NCI-H2196 treated with DMSO at 0.1 percent for 48 hours (cell line): Measurements from ENCODE around the gene WNK2.

Experiments
- DNase-seq: peaks from one replicate; lab custom pipeline; 2025; ENCODE audit not compliant: unreplicated experiment; lab: John Stamatoyannopoulos, UW

Gene WNK2

DNA sequence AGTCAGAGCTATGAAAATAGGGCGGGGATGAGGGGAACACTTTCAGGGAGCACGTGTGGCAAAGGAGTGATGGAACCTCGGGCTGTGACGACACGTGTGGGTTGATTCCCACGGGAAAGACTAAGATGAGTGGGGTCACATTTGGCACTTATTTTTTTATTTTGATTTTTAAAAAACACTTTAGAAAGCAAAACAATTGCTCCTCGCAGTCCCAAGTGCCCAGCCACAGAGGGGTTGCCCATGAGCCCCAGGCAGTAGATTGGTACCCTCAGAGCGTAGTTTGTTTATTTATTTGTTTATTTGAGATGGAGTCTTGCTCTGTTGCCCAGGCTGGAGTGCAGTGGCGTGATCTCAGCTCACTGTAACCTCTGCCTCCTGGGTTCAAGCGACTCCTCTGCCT is 69.7 kb downstream of the WNK2 start:
- DNase-seq: no peak

DNA sequence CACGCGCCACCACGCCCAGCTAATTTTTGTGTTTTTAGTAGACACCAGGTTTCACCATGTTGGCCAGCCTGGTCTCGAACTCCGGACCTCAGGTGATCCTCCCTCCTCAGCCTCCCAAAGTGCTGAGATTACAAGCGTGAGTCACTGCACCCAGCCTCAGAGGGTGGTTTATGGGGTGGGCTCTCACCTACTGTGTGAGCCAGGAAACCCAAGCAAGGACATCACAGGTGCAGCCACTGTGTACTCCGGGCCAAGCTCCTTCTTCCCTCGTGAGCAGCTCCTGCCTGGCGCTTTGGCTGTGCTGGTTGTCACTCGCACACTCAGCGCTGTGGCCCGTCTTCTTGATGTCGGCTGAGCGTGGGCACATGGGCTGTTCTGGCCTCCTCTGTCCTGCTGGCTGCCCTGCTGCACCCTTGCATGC is 70.1 kb downstream of the WNK2 start:
- no peak for DNase-seq

DNA sequence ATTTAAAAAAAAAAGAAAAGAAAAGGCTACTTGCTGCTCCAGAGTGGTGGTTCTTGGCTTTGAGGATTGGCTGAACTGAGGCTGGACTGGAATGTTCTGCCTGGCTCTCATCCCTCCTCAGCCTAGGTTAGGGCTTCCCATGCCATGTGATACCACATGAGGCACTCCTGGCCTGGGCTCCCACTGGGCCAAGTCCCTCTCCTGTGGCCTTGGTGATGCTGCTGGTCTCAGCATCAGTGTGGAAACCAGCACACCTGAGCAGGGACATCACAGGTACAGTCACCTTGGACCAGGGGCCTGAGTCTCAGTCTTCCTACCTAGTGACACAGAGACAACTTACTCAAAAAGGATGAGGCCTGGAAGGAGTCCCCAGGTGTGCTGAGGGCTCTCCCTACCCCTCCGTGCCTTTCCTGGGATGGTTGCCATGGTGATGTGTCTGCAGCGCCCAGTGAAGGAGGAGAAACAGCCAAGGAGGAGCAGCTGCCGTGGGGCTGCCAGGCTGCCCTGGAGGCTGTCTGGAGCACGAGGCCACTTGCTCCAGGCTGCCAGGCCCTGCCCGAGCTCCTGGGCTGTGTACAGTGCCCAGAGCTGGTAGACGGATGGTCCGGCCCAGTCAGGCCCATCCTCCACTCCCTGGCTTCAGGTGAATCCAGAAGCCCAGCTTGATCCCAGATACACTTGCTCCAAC is 71.0 kb downstream of the WNK2 start:
- no peak for DNase-seq

DNA sequence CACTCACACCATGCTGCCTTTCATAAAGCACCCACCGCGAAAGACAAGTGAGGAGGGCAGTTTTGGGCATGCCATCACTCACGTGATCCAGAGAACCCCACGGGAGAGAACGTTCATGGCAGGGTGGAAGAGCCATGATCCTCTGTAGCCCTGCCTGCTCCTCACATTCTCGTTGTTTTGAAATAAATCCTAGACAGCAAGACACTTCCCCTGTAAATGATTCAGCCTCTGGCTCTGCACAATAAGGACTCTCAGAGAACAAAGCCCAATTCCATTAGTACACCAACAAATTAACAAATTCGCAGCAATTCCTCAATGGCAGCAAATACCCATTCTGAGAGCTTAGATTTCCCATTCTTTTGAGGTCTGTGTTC is 71.5 kb downstream of the WNK2 start:
- no peak for DNase-seq

DNA sequence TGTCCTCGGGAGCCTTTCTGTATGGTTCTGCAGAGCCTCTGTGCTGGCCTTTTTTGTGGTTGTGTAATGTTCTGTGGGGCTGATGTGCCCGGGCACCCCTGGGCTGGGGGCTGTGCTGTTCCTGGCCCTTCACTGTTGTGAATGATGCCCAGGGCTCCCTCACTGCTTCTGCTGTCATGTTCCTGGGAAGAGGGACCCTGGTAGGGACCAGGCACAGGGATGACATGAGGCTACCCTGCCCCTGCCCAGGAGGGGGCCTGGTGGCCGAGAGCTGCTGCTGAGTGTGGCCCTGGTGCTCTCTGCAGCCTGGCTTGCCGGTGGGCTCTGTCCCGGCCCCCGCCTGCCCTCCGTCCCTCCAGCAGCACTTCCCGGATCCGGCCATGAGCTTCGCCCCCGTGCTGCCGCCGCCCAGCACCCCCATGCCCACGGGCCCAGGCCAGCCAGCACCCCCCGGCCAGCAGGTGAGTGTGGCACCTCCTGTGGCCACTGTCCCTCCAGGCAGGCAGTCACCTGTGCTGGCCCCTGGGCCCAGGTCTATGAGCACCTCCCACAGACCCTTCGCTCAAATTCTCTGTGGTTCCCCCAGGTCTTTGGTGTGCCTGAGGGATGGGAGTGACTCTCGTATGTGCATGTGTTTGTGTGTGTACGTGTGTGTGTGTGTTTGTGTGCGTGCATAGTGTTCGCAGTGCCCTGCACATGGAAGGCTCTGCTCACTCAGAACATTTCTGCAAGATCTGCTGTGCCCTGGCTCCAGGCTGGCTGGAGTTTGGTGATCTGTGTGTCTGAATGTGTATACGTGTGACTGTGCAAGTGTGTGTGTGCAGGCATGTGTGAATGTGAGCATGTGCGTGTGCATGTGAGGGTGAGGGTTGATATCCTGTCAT is 72.3 kb downstream of the WNK2 start:
- DNase-seq: no peak

DNA sequence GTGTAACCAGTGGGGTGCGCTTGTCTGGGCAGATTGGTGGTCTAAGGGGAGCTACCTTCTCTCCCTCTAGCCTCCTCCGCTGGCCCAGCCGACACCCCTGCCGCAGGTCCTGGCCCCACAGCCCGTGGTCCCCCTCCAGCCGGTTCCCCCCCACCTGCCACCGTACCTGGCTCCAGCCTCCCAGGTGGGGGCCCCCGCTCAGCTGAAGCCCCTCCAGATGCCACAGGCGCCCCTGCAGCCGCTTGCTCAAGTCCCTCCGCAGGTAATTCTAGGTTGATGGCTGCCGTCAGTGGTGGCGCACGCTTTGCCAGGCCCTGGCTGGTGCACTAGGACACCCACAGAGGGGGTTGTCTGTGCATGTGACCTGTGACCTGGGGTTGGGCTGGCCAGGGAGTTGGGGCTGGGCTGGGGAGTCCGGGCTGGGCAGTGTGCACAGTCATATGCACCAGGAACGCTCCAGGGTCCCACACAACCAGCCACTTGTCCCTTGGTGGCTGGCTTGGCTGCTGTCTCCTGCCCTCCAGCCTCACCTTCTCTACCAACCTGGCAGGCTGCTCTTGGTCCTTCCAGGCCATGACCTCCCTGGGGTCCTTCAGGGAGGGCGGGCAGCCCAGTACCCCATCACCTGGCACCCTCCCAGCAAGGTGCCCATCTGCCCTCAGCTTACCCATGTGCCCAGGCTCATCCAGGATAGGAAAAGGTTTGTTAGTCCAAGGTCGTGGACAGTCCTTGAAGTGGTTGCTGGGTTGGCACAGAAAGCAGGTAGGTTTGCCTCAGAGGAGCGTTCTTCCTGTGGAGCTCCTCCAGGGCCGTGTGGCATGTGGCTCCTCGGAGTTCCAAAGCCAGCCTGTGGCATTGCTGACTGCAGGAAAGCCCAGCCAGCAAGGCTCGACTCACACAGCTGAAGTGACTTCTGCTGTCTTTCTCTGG is 73.2 kb downstream of the WNK2 start:
- DNase-seq: no peak

DNA sequence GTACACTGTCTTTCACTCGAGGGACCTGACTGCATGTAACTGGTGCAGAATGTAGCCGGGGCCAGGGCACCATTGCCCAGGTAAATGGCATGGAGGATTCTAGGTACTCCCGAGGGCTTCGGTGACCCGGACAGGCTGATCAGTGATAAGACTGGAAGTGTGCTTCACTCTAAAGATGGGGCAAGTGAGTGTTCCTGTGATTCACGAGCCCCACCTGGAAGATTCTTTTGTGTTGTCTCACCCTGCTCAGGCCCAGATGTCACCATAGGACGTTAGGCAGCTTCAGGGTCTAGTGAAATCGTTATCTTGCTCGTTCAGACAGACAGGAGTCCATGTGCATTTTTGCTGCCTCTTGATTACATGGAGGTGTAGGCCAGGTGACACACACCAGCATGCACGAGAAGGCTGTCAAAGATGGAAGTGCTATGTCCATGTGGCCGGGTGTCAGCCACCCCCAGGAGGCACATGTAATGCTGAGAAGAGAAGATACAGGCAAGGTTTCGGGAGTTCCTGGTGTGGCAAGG is 73.9 kb downstream of the WNK2 start:
- no peak for DNase-seq

DNA sequence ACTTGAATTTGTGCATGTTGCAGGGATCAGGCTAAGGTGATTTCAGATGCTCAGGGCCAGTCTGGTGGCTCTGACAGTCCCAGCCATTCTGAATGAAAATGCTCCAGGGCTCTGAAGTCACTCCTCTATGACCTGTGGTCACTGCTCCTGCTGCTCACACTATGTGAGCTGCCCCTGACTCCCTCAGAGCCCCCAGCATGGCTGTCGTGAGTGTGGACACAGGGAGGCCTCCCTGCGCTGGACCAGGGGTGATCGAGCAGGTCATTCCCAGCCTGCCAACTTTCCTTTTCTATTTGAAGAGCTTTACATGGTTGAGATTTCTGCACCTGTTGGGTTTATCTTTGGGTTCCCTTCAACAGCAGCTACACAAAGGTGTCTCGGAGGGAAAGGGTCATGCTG is 74.5 kb downstream of the WNK2 start:
- DNase-seq: no peak

DNA sequence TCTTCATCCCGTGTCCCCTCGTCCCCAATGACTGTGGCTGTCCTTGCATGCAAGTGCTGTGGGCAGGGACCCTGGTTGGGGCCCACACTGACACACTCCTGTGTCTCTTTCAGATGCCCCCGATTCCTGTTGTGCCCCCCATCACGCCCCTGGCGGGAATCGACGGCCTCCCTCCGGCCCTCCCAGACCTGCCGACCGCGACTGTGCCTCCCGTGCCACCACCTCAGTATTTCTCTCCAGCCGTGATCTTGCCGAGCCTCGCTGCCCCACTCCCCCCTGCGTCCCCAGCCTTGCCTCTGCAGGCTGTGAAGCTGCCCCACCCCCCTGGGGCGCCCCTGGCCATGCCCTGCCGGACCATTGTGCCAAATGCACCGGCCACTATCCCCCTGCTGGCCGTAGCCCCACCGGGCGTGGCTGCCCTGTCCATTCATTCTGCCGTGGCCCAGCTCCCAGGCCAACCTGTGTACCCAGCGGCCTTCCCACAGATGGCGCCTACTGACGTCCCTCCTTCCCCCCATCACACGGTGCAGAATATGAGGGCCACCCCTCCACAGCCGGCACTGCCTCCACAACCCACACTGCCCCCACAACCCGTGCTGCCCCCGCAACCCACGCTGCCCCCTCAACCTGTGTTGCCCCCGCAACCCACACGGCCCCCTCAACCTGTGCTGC is 75.0 kb downstream of the WNK2 start:
- no peak for DNase-seq

DNA sequence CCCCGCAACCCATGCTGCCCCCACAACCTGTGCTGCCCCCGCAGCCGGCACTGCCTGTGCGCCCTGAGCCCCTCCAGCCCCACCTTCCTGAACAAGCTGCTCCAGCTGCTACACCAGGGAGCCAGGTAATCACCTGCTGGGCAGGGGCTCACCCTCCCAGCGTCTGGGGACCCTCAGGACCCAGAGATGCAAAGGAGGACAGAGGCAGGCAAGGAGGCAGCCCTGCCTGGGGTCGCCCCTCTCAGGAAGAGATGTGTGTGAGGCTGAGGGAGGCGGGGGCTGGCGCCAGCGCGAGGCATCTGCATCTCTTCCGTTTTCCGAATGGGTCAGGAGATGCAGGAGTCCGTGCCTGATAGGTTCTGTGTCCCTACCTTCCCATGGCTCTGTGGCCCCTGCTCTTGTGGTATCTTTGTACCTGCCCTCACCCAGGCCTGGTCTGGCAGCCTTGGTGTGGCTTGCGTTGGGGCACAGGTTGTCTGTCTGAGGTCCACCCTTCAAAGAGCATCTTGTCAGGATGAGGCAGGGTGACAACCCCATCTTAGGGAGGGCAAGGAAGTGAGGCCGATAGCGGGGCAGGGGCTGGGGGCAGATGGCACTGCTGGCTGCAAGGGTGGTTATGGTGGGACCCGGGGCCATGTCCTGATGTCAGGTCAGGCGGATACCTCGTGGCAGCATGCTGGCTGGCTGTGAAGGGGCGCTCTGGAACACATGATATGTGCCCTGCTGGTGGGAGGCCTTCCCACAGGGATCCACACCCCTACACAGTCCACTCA is 75.7 kb downstream of the WNK2 start:
- no peak for DNase-seq

DNA sequence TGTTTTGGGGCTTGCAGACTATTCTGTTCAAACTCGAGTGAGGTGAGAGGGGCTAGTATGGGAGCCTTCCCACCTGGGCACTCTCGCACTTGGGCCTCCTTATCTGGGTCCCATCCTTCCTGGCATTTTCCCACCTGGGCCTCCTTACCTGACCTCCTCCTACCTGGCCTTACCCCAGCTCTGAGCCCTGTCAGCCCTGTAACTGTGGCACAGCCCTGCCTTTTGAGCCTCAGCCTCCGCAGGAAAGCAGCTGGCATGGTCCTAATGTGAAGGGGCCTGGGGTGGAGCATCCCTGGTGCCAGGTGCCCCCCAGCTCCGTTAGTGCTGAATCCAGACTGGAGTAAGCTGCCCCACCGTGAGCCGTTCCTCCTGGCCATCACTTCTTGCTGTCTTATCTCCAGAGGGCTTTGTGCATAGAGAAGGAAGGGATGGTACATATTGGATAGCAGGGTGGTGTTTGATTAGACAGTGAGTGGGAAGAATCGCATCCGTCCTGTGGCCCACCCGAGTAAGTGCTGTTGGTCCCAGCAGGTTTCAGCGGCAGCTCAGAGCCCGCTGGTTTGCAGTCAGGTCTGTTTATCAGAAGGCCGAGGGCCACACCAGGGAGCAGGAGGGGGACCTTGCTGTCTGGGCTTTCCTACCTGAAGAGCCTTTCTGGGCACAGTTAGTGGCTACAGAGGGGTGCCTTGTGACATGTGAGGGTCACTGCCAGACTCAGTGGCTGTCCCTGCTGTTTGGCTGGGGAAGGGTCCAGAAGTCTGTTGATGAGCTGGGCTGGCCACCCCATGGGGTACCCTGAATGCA is 76.5 kb downstream of the WNK2 start:
- DNase-seq: no peak

DNA sequence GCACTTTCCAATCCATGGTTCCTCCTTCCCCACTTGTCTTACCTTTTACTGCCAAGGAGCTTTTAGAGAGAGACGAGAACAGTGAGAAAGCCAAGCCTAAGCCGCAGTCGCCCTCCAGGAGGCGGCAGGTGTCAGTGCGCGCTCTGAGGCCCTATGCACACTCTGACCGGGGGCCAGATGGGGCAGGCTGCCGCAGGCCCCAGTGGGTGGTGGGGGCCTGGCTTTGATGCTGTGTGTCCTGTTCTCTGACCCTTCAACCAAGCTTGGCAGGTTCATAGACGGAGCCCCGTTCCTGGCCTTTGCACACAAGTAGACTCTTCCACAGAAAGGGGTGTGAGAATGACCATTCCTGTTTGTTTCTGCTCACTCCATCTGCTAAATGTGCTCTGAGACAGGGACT is 77.3 kb downstream of the WNK2 start:
- no peak for DNase-seq

DNA sequence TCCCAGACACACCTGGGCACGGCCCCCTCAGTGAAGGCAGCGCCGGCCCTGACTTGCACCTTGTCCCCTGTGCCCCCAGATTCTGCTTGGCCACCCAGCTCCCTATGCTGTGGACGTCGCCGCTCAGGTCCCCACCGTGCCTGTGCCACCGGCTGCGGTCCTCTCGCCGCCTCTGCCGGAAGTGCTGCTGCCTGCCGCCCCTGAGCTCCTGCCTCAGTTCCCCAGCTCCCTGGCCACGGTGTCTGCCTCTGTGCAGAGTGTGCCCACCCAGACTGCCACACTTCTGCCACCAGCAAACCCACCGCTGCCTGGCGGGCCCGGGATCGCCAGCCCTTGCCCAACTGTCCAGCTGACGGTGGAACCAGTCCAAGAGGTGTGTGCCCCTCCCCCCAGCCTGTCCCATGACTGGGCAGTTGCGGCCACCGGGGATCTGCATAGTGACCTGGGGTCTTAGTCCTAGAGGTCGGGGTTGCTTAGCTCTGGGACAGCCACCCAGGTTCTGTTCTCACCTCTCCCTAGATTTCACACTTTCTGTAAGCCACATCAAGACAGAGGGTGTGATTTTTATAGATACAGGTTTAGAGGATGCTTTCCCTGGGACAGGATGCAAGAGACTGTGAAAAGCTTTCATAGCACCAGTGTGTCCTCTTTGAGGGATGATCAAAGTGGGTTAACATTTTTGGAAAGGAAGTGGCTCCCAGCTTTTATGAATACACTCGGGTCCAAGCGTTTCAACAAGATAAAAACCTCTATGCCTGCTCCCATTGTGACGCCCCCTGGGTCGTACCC is 78.0 kb downstream of the WNK2 start:
- no peak for DNase-seq

DNA sequence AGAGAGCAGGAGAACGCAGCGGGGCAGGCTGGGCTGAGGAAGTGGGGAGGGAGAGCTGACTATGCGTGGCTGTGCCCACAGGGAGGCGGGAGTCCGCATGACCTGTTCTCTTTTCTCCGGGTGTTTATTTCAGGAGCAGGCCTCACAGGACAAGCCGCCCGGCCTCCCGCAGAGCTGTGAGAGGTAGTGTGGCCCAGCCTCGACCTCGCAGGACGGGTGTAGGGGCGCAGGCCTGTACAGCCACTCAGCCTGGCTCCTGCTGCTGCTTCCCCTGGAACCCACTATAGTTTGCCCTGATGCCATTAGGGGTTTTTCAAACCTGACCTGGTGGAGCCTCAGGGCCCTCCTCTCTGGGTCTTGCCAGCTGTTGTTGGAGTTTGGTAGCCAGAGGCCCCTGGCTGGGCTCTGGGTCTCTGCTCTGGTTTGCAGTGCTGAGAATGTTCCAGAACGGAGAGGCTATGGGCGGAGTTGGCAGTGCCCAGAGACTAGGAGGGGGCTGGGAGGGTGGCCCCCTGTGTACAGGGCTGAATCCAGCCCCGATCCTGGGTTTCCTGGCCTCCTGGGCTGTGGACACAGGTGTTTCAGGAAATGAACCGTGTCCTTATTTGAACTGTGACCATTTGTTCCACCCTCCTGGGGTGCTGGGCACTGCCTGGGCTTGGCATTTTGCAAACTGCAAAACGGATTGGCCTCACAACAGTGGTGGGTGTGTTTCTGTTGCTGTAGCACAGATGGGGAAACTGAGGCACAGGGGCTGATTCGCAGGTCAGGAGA is 78.8 kb downstream of the WNK2 start:
- DNase-seq: no peak

DNA sequence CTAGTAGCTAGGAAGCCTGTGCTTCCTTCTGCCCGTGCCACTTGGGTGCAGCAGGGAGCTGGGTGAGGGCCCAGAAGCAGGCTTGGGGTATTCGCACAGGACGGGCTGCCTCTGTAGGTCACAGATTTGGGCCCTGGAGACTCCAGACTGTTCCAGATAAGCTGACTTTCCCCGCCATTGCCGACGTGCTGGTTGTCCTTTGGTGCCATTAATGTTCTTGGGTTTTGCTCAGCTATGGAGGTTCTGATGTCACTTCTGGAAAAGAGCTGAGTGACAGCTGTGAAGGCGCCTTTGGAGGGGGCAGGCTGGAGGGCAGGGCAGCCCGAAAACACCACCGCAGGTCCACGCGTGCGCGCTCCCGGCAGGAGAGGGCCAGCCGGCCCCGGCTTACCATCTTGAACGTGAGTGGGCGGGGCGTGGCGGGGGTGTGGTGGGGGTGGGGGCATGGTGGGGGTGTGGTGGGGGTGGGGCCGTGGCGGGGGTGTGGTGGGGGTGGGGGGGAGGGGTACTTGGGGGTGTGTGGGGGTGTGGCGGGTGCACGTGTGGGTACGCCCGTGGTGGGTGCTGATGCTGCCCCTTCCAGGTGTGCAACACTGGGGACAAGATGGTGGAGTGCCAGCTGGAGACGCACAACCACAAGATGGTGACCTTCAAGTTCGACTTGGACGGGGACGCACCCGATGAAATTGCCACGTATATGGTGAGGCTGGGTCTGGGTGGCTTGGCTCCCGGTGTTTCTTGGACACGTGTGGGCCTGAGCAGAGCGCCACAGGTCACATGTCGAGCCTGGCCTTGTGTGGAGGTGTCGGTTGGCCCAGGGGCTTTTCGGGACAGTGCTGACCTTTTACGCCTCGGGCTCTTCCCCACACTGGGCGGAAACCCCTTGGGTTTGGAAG is 79.6 kb downstream of the WNK2 start:
- no peak for DNase-seq

DNA sequence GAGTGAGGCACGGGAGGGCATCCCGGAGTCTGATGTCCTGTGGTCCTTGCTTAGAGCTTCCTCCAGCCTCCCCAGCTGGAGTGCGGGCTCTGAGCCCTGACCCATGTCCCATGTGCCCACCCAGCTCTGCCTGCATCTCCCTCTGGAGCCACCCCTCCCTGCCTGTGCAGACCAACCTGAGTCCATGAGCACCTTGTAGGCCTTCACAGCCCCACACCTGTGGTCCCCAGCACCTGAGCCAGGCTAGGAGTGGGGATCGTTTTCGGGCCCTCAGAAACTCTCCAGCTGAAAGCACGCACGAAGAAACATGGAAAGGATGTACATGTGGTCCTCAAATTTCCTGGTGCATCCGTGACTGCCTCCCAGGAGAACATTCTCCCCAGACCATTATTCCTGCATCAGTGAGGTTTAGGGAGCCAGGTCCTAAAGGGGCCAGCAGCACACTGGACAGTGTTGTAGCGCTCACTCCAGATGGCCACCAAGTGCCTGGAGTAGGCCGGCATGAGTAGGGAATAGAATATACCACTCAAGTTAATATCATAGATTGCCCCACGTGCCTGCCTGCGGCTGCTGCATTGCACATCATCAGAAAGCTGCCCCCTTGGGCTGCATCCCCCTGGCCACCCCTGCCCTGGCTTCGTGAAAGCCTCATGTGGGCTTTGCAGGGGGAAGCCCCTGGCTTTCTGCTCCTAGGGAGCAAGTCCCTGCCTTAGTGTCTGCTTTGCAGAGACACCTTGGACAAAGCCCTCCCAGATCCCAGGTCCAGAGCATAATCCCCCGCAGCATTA is 80.6 kb downstream of the WNK2 start:
- no peak for DNase-seq
